Progenitor cell of endocrine pancreas (in vitro differentiated cells): ENCODE measurements around the gene MICU1. TPM values are rescaled to one million over a fixed set of nuclear protein-coding genes. Genes with fewer than 3 reads are reported as not detected.

ENCODE experiments used
- DNase-seq: peaks from one replicate; pipeline ENCODE4 v3.0.0; 2021; ENCODE audit warnings: low spot score; ENCODE audit not compliant: unreplicated experiment
- H3K27ac Mint-ChIP-seq: 2 replicates; pipeline ENCODE4 v1.8.0; 2021; ENCODE audit warnings: mild to moderate bottlenecking, moderate library complexity, mixed read lengths
- H3K27me3 Mint-ChIP-seq: 2 replicates; pipeline ENCODE4 v1.8.0; 2021; ENCODE audit warnings: mixed read lengths
- H3K36me3 Mint-ChIP-seq: 2 replicates; pipeline ENCODE4 v1.8.0; 2022; ENCODE audit warnings: mixed read lengths; ENCODE audit not compliant: insufficient read depth
- H3K4me1 Mint-ChIP-seq: 2 replicates; pipeline ENCODE4 v1.8.0; 2021; ENCODE audit warnings: low read depth, mixed read lengths
- H3K4me3 Mint-ChIP-seq: 2 replicates; pipeline ENCODE4 v1.8.0; 2021; ENCODE audit warnings: low read depth, mild to moderate bottlenecking, moderate library complexity, mixed read lengths
- H3K9me3 Mint-ChIP-seq: 2 replicates; pipeline ENCODE4 v1.8.0; 2021; ENCODE audit warnings: low read depth, mixed read lengths
- CTCF ChIP-seq: fragments of 200-600 bp; sonication (generic); IDR thresholded peaks from one replicate; pipeline ENCODE4 v1.5.0; 2021; ENCODE audit warnings: antibody characterized with exemption, mild to moderate bottlenecking; ENCODE audit not compliant: unreplicated experiment
- total RNA-seq: library from RNA; stranded (reverse); gene quantifications from 2 replicates; pipeline ENCODE4 v1.2.1, GENCODE V29; 2021

The MICU1 gene
- total RNA-seq, 1 donor from 2014 or later, result 63.3 TPM

DNA sequence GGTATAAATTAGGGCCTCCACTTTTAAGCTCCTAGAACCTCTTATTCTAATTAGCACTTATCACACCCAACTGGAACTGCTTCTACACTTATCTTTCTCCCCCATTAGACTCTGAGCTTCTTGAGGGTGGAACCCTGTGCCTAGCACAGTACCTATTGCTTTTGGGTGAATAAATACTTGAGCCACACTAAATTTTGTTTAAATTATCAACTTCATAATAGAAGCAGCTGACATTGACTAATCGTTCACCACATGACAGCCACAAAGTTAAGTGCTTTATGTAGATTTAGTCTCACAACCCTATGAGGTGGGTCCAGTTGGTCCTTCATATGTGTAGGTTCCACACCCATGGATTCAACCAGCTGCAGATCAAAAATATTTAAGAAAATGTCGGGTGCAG, 235.1 kb downstream of the MICU1 start:
- no peak for TF ChIP-seq CTCF
- Mint-ChIP-seq H3K36me3 (peaks cover 7% of the 10 kb centered on the region), H3K4me1 (peaks cover 5% of the 10 kb centered on the region), H3K9me3 (no peaks in the 10 kb centered on the region), H3K27ac (no peak overlapping the region), H3K27me3 (no peaks in the 10 kb centered on the region), H3K4me3 (no peak overlapping the region)
- DNase-seq, result no peak

DNA sequence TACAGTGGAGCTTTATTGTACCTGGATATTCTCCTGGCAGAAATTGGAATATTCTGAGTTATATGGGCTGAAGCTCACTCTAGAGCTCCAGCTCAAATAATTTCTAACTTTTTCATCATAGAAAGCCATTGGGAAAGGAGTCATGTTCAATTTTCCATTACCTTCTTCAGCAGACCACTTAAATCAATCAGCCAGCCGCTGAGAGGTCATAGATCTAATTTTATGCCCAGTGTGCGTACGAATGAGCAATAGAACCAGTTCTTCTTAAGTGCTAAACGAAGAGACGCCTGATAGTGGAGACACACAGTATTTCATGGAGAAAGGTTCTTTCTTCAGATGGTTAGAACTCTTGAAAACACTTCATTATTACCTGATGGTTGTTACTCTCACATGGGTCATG, 236.2 kb downstream of the MICU1 start:
- Mint-ChIP-seq H3K27me3 (no peaks in the 10 kb centered on the region), H3K36me3 (peaks cover 4% of the 10 kb centered on the region), H3K27ac (no peak overlapping the region), H3K4me1 (peaks cover 5% of the 10 kb centered on the region), H3K9me3 (no peaks in the 10 kb centered on the region), H3K4me3 (no peak overlapping the region)
- DNase-seq, result no peak
- TF ChIP-seq CTCF, result no peak

- DNase-seq, result no peak
- H3K36me3 Mint-ChIP-seq, result peaks cover 4% of the 10 kb centered on the region
- no peak for TF ChIP-seq CTCF
- no peaks in the 10 kb centered on the region for H3K27me3 Mint-ChIP-seq
- peaks cover 5% of the 10 kb centered on the region for H3K4me1 Mint-ChIP-seq
- no peak overlapping the region for H3K27ac Mint-ChIP-seq
- H3K4me3 Mint-ChIP-seq, result no peak overlapping the region
- H3K9me3 Mint-ChIP-seq, result no peaks in the 10 kb centered on the region
Measured at GRCh38 chr10:72389014-72389413, 236.9 kb downstream of the MICU1 start.

DNA sequence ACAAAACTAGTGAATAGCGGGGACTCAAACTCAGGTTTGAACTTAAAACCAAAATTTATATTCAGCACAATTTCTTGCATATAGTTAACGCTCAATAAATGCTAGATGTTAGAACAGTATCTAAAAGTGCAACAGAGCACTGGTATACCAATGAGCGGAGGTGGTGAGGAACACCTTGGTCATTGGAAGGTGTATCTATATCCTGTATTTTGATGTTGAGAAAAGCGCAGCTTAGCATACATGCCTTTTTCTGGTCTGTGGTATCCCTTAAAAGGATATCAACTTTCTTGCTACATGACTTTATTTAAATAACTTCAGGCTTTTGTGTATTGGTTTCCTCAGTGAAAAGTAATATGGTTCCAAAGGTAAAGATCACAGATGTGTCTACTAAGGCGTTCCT, 237.8 kb downstream of the MICU1 start:
- H3K27ac Mint-ChIP-seq, result no peak overlapping the region
- H3K36me3 Mint-ChIP-seq, result peaks cover 2% of the 10 kb centered on the region
- no peaks in the 10 kb centered on the region for H3K9me3 Mint-ChIP-seq
- DNase-seq, result no peak
- peaks cover 5% of the 10 kb centered on the region for H3K4me1 Mint-ChIP-seq
- no peak for TF ChIP-seq CTCF
- no peak overlapping the region for H3K4me3 Mint-ChIP-seq
- H3K27me3 Mint-ChIP-seq, result no peaks in the 10 kb centered on the region

- no peak overlapping the region for H3K27ac Mint-ChIP-seq
- no peaks in the 10 kb centered on the region for H3K36me3 Mint-ChIP-seq
- H3K9me3 Mint-ChIP-seq, result no peaks in the 10 kb centered on the region
- no peak for TF ChIP-seq CTCF
- no peak overlapping the region for H3K4me3 Mint-ChIP-seq
- DNase-seq, result no peak
- H3K27me3 Mint-ChIP-seq, result no peaks in the 10 kb centered on the region
- H3K4me1 Mint-ChIP-seq, result peaks cover 5% of the 10 kb centered on the region
Measured at GRCh38 chr10:72386916-72387586, 238.8 kb downstream of the MICU1 start.
